ENCODE measurements around the gene SFXN5.

Gene SFXN5

GRCh38 chr2:72914206-72914559, 157.3 kb downstream of the SFXN5 start:
- TF ChIP-seq NFIC (IDR thresholded peaks at IDR 0.05), result no peak
- TF ChIP-seq CEBPB (IDR thresholded peaks at IDR 0.05), result no peak
- TF ChIP-seq TCF12 (IDR thresholded peaks at IDR 0.05; ENCODE audit: low read depth), result no peak
- TF ChIP-seq EGR1 (IDR thresholded peaks at IDR 0.05), result no peak
- TF ChIP-seq MAX (IDR thresholded peaks at IDR 0.05), result no peak
- no peak for TF ChIP-seq ZBTB7A (IDR thresholded peaks at IDR 0.05; ENCODE audit: low read depth)
- no peak for TF ChIP-seq TEAD4 (IDR thresholded peaks at IDR 0.05)
- TF ChIP-seq TAF1 (IDR thresholded peaks at IDR 0.05; ENCODE audit: low read depth), result no peak
- TF ChIP-seq EP300 (IDR thresholded peaks at IDR 0.05; ENCODE audit: borderline replicate concordance), result no peak
- TF ChIP-seq USF1 (IDR thresholded peaks at IDR 0.05), result no peak
- TF ChIP-seq REST (IDR thresholded peaks at IDR 0.05; ENCODE audit: low read depth), result no peak
- no peak for TF ChIP-seq YY1 (IDR thresholded peaks at IDR 0.05; ENCODE audit: low read depth)
- TF ChIP-seq CREB1 (IDR thresholded peaks at IDR 0.05; ENCODE audit: low read depth), result no peak

GRCh38 chr2:72913486-72914205, 157.9 kb downstream of the SFXN5 start:
- TF ChIP-seq TAF1 (IDR thresholded peaks at IDR 0.05; ENCODE audit: low read depth) (no peak), EGR1 (IDR thresholded peaks at IDR 0.05) (no peak), CEBPB (IDR thresholded peaks at IDR 0.05) (no peak), MAX (IDR thresholded peaks at IDR 0.05) (no peak), ZBTB7A (IDR thresholded peaks at IDR 0.05; ENCODE audit: low read depth) (no peak), NFIC (IDR thresholded peaks at IDR 0.05) (no peak)

- TF ChIP-seq TEAD4 (IDR thresholded peaks at IDR 0.05), result no peak
- no peak for TF ChIP-seq YY1 (IDR thresholded peaks at IDR 0.05; ENCODE audit: low read depth)
- TF ChIP-seq EP300 (IDR thresholded peaks at IDR 0.05; ENCODE audit: borderline replicate concordance), result no peak
- no peak for TF ChIP-seq MAX (IDR thresholded peaks at IDR 0.05)
- TF ChIP-seq ZBTB7A (IDR thresholded peaks at IDR 0.05; ENCODE audit: low read depth), result no peak
- TF ChIP-seq CREB1 (IDR thresholded peaks at IDR 0.05; ENCODE audit: low read depth), result no peak
- TF ChIP-seq TCF12 (IDR thresholded peaks at IDR 0.05; ENCODE audit: low read depth), result no peak
- no peak for TF ChIP-seq FOXM1 (IDR thresholded peaks at IDR 0.05; ENCODE audit: borderline replicate concordance, low read depth)
- TF ChIP-seq TAF1 (IDR thresholded peaks at IDR 0.05; ENCODE audit: low read depth), result no peak
- no peak for TF ChIP-seq EGR1 (IDR thresholded peaks at IDR 0.05)
- TF ChIP-seq NFIC (IDR thresholded peaks at IDR 0.05), result no peak
These were observed 160.3 kb downstream of the SFXN5 start for GRCh38 chr2:72911256-72911655.

GRCh38 chr2:72908741-72909140, 162.8 kb downstream of the SFXN5 start:
- TF ChIP-seq ZBTB7A (IDR thresholded peaks at IDR 0.05; ENCODE audit: low read depth), result no peak
- no peak for TF ChIP-seq REST (IDR thresholded peaks at IDR 0.05; ENCODE audit: low read depth)
- no peak for TF ChIP-seq FOXM1 (IDR thresholded peaks at IDR 0.05; ENCODE audit: borderline replicate concordance, low read depth)
- no peak for TF ChIP-seq NFIC (IDR thresholded peaks at IDR 0.05)
- no peak for TF ChIP-seq EGR1 (IDR thresholded peaks at IDR 0.05)

GRCh38 chr2:72901426-72901825, 170.1 kb downstream of the SFXN5 start:
- no peak for TF ChIP-seq MAX (IDR thresholded peaks at IDR 0.05)

GRCh38 chr2:72900191-72900825, 171.2 kb downstream of the SFXN5 start:
- no peak for TF ChIP-seq CREB1 (IDR thresholded peaks at IDR 0.05; ENCODE audit: low read depth)
- no peak for TF ChIP-seq EP300 (IDR thresholded peaks at IDR 0.05; ENCODE audit: borderline replicate concordance)
- no peak for TF ChIP-seq REST (IDR thresholded peaks at IDR 0.05; ENCODE audit: low read depth)
- no peak for TF ChIP-seq CEBPB (IDR thresholded peaks at IDR 0.05)
- no peak for TF ChIP-seq FOXM1 (IDR thresholded peaks at IDR 0.05; ENCODE audit: borderline replicate concordance, low read depth)
- no peak for TF ChIP-seq TAF1 (IDR thresholded peaks at IDR 0.05; ENCODE audit: low read depth)
- TF ChIP-seq RAD21 (IDR thresholded peaks at IDR 0.05; ENCODE audit: low read depth), result no peak
